Tongue (tissue), 3 donors: ENCODE measurements around the gene ZNF282. TPM values are rescaled to one million over a fixed set of nuclear protein-coding genes. Genes with fewer than 3 reads are reported as not detected.
A peak's percentile ranks its signal among the peaks of the same experiment; 100 is the strongest.
"Not testable (repeated sequence)": the region's sequence is repeated elsewhere in the genome, so short reads cannot be mapped to it uniquely, and the experiment has no call there.

ENCODE experiments used
- DNase-seq: peaks from one replicate; pipeline ENCODE4 v3.0.0-alpha.2; 2015
- small RNA-seq: library from RNA; depleted of rRNA; stranded (forward); fragments of <200 nt; gene quantifications from one replicate; pipeline ENCODE3, GENCODE V24; 2014; ENCODE audit warnings: low replicate concordance
- total RNA-seq: library from RNA; depleted of rRNA; stranded (reverse); fragments of >200 nt; gene quantifications from one replicate; pipeline ENCODE4 v1.2.3, GENCODE V29; 2014

ZNF282 gene
- total RNA-seq, 1 donor from 2014 or later = 26.2 TPM

GRCh38 chr7:149261316-149261828, 66.0 kb downstream of the ZNF282 start:
- DNase-seq = peak; percentile 31

DNA sequence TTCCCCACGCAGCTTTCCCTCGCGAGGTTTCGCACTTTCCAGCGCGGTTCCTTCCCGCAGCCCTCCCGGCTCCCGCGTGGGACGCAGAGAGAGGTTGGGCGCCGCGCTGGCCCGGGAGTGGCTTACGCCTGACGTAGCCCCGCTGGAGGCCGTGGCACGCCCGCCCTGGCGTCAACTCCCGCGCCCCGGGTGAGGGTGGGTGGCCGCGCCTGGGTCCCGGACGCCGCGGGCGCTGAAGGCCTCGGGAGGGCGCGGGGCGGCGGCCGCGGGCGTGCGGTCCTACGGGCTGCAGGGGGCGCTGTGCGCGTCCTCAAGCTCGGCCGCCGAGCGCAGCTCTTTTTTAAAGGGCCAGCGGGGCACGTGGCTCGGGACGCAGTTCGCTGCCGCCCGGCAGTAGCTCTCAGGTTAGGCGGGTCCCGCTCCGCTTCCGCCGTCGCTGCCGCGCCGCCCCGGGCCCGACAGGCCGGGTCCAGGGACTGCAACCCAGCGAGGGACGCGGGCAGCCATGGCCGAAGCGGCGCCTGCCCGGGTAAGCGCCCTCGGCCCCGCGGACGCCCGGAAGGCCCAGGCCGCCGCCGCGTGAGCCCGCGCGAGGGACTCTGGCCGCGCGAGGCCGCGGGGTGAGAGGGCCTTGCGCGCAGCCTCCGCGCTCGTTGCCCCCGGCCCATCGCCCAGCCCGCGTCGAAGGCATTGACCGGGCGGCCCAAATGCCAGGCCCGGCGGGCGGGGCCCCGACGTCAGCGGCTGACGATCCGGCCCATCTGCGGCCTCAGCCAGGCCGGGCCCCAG, 66.7 kb downstream of the ZNF282 start, which contains the start of gene ZNF783:
ZNF783 (plus strand) TSS at position 368 of the 789 bp plus-strand sequence; CDS start at position 506, 138 bp downstream.
- DNase-seq = peak; percentile 94

GRCh38 chr7:149266451-149266850, 71.1 kb downstream of the ZNF282 start:
- no peak for DNase-seq

DNA sequence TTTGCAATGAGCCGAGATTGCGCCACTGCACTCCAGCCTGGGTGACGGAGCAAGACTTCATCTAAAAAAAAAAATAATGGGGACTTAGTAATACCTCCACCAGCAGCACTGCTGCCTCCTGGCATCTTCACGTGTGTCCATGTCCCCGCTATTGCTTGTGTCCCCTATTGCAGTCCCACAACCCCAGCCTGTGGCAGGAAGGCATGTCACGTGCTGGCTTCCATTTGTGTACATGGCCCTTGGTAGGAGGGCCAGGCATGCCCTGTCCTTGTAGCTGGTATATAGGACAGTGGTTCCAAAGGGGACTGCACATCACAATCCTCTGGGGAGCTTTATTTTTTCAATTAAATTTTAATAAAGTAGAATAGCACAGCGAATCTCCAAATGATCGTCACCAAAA, 72.4 kb downstream of the ZNF282 start:
- no peak for DNase-seq

GRCh38 chr7:149274424-149274823, 79.1 kb downstream of the ZNF282 start:
- DNase-seq = not testable (repeated sequence)

Small RNA genes lying within 50 kb of the gene (small RNA-seq; reads per million reads assigned to genes)
- not detected for gene AC004890.1

Other genes starting within 250 kb of the ZNF282 start
- 94.8 TPM for gene PDIA4, start 167.0 kb upstream of the ZNF282 start, total RNA-seq
- gene ZNF786, start 104.8 kb upstream of the ZNF282 start, total RNA-seq = 8.0 TPM
- 4.7 TPM for gene ZNF425, start 69.2 kb upstream of the ZNF282 start, total RNA-seq
- gene ZNF398, start 48.1 kb upstream of the ZNF282 start, total RNA-seq = 17.5 TPM
- gene ZNF212, start 44.1 kb downstream of the ZNF282 start, total RNA-seq = 10.3 TPM
- gene ZNF783, start 66.7 kb downstream of the ZNF282 start, total RNA-seq = 8.5 TPM